Measurements from ENCODE around the gene NPW. TPM values are rescaled to one million over a fixed set of nuclear protein-coding genes. Genes with fewer than 3 reads are reported as not detected.

NPW gene
- total and polyA plus RNA-seq, 11 donors, result 0.19 to 0.69 TPM; not detected in 9

DNA sequence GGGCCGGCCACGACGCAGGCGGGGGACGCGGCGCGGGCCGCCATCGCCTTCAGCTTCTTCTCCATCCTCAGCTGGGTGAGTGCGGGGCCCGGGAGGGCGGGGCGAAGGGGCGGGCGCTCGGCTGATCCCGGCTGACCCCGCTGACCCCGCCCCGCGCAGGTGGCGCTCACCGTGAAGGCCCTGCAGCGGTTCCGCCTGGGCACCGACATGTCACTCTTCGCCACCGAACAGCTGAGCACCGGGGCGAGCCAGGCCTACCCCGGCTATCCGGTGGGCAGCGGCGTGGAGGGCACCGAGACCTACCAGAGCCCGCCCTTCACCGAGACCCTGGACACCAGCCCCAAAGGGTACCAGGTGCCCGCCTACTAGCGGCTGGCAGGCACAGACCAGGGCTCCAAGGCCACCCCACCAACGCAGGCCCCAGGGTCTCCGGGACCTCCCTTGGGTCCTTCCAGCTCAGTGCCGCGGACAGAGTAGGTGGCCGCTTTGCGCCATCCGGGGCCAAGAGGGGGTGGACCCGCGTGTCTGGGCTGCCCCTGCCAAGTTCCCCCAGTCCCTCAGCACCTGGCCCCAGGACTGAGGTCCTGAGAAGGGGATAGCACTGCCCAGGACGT is 26.8 kb upstream of the NPW start:
- Histone ChIP-seq H3K4me1 (peaks cover 5 to 36% (median 18%) of the 10 kb centered on the region in 12 donors), H3K9me3 (no peaks in the 10 kb centered on the region), H3K4me3 (peak overlapping the region in 7 of 12 donors; percentile 39 to 60 (median 57)), H3K27ac (no peak overlapping the region), H3K36me3 (peaks cover 0 to 16% (median 11%) of the 10 kb centered on the region in 9 donors), H3K27me3 (peaks cover 11 to 39% (median 30%) of the 10 kb centered on the region in 9 donors)
- intact Hi-C loops (cut with DNase I), result loop anchor here in 1 of 10 donors (10.0 kb wide), 1 partner anchor 128 kb away; no protein-coding TSS in a partner anchor
- no peak for TF ChIP-seq POLR2A (IDR thresholded peaks at IDR 0.05)
- TF ChIP-seq, protein P1, sequence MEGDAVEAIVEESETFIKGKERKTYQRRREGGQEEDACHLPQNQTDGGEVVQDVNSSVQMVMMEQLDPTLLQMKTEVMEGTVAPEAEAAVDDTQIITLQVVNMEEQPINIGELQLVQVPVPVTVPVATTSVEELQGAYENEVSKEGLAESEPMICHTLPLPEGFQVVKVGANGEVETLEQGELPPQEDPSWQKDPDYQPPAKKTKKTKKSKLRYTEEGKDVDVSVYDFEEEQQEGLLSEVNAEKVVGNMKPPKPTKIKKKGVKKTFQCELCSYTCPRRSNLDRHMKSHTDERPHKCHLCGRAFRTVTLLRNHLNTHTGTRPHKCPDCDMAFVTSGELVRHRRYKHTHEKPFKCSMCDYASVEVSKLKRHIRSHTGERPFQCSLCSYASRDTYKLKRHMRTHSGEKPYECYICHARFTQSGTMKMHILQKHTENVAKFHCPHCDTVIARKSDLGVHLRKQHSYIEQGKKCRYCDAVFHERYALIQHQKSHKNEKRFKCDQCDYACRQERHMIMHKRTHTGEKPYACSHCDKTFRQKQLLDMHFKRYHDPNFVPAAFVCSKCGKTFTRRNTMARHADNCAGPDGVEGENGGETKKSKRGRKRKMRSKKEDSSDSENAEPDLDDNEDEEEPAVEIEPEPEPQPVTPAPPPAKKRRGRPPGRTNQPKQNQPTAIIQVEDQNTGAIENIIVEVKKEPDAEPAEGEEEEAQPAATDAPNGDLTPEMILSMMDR (IDR thresholded peaks at IDR 0.05), result no peak
- ATAC-seq (peak in 1 of 4 donors; percentile 1), DNase-seq (peak in 1 of 5 donors; percentile 62)
- 44 to 64% (median 47%) methylated on average over 27 to 50 of the region's 50 CpGs for WGBS, 4 donors

DNA sequence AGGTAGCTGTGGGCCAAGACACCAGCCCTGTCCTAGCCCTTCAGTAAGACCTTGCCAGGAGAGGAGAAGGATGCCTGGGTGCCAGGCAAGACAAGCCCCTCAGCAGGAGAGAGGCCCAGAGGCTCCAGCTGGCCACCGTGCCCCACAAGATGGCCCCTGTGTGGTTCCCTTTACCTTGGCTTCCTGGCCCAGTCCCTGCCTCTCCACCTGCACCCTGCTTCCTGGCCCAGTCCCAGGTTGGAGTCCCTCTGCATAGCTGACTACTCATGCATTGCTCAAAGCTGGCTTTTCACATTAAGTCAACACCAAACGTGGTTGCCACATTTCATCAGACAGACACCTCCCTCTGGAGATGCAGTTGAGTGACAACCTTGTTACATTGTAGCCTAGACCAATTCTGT is 25.9 kb upstream of the NPW start:
- Histone ChIP-seq H3K4me1 (peaks cover 5 to 36% (median 18%) of the 10 kb centered on the region in 12 donors), H3K27ac (no peak overlapping the region), H3K27me3 (peaks cover 8 to 31% (median 26%) of the 10 kb centered on the region in 9 donors), H3K9me3 (no peaks in the 10 kb centered on the region), H3K36me3 (peaks cover 0 to 24% (median 21%) of the 10 kb centered on the region in 9 donors), H3K4me3 (no peak overlapping the region)
- intact Hi-C loops (cut with DNase I), result loop anchor here in 1 of 10 donors (10.0 kb wide), 1 partner anchor 129 kb away; no protein-coding TSS in a partner anchor
- TF ChIP-seq POLR2A (IDR thresholded peaks at IDR 0.05), result no peak
- TF ChIP-seq, protein P1 (IDR thresholded peaks at IDR 0.05), result no peak
- 54 to 79% (median 69%) methylated on average over 2 of the region's 2 CpGs for WGBS, 4 donors
- no peak for ATAC-seq
- no peak for DNase-seq

DNA sequence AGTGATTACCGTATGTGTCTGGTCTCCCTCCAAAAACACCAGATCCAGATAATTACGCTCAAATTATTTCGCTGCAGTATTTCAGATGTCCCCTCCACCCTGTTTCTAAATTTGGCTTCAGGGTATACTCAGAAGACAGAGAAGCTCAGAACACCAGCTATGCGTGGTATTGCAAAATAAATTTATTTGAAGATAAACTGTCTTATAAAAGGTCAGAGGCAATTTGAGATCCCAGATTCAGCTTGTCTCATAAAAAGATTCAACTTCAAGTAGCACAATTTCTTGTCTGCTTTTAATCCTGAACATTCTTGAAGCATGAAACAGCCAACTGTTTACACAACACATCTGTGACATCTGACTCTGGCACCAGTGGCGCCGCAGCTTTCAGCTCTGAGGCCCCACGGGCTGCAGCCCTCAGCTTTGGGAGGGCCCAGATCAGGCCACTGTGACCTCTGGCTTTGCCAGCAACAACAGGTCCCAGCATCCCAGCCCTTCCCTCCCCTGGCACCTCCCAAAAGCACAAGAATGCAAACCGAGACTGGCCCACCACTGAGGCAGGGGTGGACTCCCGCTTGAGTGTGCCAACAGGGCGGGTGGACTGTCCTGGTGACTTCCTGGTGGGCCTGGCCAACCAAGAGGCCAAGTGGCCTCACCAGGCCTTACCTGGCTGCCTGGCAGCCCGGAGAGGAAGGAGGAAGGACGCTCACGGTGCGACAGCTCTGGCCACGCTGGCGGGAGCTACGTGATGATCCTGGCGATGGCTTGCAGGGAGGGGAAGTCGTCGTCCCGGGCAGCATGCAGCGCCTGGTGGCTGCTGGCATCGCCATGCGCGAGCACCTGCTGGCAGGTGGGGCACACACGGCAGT is 21.9 kb upstream of the NPW start:
- Histone ChIP-seq H3K9me3 (no peaks in the 10 kb centered on the region), H3K4me3 (no peak overlapping the region), H3K36me3 (peaks cover 0 to 64% (median 61%) of the 10 kb centered on the region in 9 donors), H3K4me1 (peaks cover 0 to 11% (median 0%) of the 10 kb centered on the region in 12 donors), H3K27me3 (no peaks in the 10 kb centered on the region), H3K27ac (peak overlapping the region in 2 of 12 donors; percentile 17 to 43)
- 89 to 91% (median 90%) methylated on average over 25 to 26 of the region's 26 CpGs for WGBS, 4 donors
- intact Hi-C loops (cut with DNase I), result loop anchor here in 1 of 10 donors (10.0 kb wide), 1 partner anchor 133 kb away; no protein-coding TSS in a partner anchor
- ATAC-seq, result no peak
- TF ChIP-seq, protein P1 (IDR thresholded peaks at IDR 0.05), result no peak
- no peak for TF ChIP-seq POLR2A (IDR thresholded peaks at IDR 0.05)
- DNase-seq, result no peak

All from heart left ventricle (tissue), 16 donors.